Mucosa of rectum (tissue), 2 donors: ENCODE data around the gene CD81.
"Not testable (repeated sequence)": the region's sequence is repeated elsewhere in the genome, so short reads cannot be mapped to it uniquely, and the experiment has no call there.

Source experiments
- H3K27ac ChIP-seq, 2 donors: one replicate each; pipeline ENCODE4 v1.7.0; 2013; ENCODE audit warnings: inconsistent platforms in 2 of 2, low read depth in 2 of 2, low read length in 2 of 2
- H3K27me3 ChIP-seq, 2 donors: one replicate each; pipeline ENCODE4 v1.7.0; 2013; ENCODE audit warnings: low read length in 2 of 2; ENCODE audit not compliant: control insufficient read depth in 2 of 2, insufficient read depth in 2 of 2
- H3K36me3 ChIP-seq, 2 donors: one replicate each; pipeline ENCODE4 v1.7.0; 2013; ENCODE audit warnings: low read length in 2 of 2; ENCODE audit not compliant: control insufficient read depth in 2 of 2, insufficient read depth in 2 of 2
- H3K4me1 ChIP-seq, 2 donors: one replicate each; pipeline ENCODE4 v1.7.0; 2013; ENCODE audit warnings: low read length in 2 of 2, mild to moderate bottlenecking in 1 of 2; ENCODE audit not compliant: control insufficient read depth in 2 of 2, insufficient read depth in 2 of 2
- H3K4me3 ChIP-seq, 2 donors: one replicate each; pipeline ENCODE4 v1.7.0; 2013; ENCODE audit warnings: low read length in 2 of 2
- H3K9ac ChIP-seq, 2 donors: one replicate each; pipeline ENCODE4 v1.7.0; 2013; ENCODE audit warnings: low read length in 2 of 2, low read depth in 1 of 2, mild to moderate bottlenecking in 1 of 2
- H3K9me3 ChIP-seq, 2 donors: one replicate each; pipeline ENCODE4 v1.7.0; 2013; ENCODE audit warnings: low read length in 2 of 2; ENCODE audit not compliant: control insufficient read depth in 2 of 2
- donor health status: healthy.
- donor health status: Normal muscosa, but diverticular disease.

The CD81 gene

DNA sequence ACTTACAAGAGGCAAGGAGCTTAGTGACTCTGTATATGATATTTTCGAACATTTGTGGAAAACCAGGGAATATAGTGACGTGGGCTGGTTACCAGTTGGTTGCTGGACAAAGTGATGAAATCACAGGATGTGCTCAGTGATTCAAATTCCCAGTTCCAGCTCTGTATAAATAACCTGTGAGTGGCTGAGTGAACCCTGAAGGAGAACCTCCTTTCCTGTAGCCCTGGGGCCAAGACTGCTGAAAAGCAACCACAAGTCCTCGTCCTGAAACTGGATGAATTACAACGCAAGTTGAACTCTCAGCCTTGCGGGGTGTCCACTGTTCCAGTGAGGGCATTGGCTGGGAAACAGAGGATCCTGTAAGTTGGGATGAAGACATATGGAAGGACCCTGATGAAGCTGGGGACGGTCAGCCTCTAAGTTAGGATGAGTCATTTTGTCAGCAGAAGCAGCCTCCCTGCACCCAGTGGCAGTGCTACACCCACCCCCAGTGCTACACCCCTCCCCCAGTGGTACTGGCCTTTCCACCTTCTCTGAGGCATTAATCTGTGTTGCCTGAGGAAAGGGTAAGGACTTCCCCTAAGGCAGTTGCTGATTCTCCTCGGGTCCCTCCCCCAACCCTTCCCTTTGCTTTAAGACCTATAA is 22.0 kb upstream of the CD81 start:
- no peak overlapping the region for H3K9ac ChIP-seq
- no peaks in the 10 kb centered on the region for H3K9me3 ChIP-seq
- H3K4me1 ChIP-seq, result no peaks in the 10 kb centered on the region
- H3K4me3 ChIP-seq, result no peak overlapping the region
- H3K27ac ChIP-seq, result no peak overlapping the region
- no peaks in the 10 kb centered on the region for H3K36me3 ChIP-seq
- H3K27me3 ChIP-seq, result no peaks in the 10 kb centered on the region

DNA sequence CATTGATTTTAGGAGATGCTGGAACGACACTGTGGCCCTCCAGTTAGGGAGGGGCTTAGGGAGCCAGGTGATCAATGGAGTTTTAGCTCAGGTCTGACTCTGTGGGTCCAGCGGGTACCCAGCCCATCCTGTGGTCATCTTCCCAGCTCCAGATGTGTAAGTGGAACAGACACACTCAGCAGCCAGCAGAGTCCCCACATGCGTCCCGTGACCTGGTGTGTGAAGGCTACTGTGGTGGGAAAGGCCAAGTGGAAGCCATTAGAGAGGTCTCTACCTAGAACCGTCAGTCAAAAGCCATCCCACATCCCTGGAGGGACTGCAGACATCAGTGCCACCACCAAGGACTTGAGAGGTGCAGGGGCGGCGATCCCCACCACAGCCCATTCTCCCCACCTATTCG is 19.9 kb upstream of the CD81 start:
- no peaks in the 10 kb centered on the region for H3K9me3 ChIP-seq
- H3K4me1 ChIP-seq, result no peaks in the 10 kb centered on the region
- no peaks in the 10 kb centered on the region for H3K27me3 ChIP-seq
- H3K4me3 ChIP-seq, result no peak overlapping the region
- H3K27ac ChIP-seq, result no peak overlapping the region
- H3K36me3 ChIP-seq, result no peaks in the 10 kb centered on the region
- H3K9ac ChIP-seq, result no peak overlapping the region

DNA sequence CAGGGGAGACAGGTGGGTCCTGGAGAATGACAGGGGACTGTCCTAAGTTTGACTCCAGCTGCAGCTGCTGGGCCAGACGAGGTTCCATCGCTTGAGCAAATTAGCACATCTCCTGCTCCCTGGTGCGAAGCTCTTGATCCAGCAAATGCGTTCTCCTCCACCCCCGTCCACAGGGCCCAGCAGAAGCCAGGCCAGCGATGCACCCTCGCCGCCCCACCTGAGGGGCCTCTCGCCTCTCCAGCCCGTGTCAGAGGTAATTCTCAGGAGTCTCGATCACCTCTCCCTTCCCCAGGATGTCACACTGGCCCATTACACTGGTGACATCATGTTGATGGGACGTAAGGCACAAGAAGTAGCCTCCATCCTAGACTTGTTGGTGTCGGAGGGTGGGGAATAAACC is 19.5 kb upstream of the CD81 start:
- not testable (repeated sequence) for H3K27ac ChIP-seq, H3K4me3 ChIP-seq, H3K9me3 ChIP-seq, H3K9ac ChIP-seq, H3K4me1 ChIP-seq, H3K36me3 ChIP-seq, H3K27me3 ChIP-seq

DNA sequence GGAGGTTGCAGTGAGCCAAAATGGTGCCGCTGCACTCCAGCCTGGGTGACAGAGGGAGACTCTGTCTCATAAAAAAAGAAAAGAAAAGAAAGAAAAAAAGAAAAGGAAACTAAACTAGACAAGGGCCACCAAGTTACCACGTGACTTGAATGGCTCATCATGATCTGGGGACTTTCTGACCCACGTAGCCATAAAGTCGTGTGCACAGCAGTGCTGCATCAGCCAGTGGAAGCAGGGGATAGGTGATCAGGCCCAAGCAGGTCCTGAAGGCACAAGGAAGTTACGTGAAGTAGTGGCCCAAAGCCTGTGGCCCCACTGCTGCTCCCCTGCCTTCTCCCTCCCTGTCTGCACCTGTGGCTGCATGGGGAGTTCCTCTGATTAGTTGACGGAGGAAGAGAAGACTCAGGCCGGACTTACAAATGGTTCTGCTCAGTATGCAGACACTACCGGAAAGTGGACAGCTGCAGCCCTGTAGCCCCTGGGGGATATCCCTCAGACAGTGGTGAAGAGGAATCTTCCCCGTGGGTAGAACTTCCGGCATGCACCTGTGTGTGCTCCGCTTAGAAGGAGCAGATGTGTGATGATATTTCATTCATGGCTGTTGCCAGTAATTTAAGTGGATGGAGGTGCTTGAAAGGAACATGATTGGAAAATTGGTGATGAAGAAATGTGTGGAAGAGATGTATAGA is 18.2 kb upstream of the CD81 start:
- no peaks in the 10 kb centered on the region for H3K9me3 ChIP-seq
- no peaks in the 10 kb centered on the region for H3K27me3 ChIP-seq
- H3K4me1 ChIP-seq, result no peaks in the 10 kb centered on the region
- H3K27ac ChIP-seq, result no peak overlapping the region
- H3K36me3 ChIP-seq, result no peaks in the 10 kb centered on the region
- no peak overlapping the region for H3K9ac ChIP-seq
- no peak overlapping the region for H3K4me3 ChIP-seq

DNA sequence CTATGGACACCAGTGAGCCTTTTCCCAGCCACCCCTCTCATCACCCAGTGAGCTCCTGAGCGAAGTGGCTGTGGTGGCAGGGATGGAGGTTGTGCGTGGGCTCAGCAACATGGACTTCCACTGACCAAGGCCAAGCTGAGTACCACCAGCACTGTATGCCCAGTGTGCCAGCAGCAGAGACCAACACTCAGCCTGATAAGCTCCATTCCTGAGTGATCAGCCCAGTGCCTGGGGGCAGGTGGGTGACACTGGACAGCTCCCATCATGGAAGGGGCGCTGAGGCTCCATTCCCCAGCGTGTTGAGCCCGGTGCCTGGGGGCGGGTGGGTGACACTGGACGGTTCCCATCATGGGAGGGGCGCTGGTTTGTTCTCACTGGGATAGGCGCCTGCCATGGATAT is 17.6 kb upstream of the CD81 start:
- Histone ChIP-seq H3K27me3 (no peaks in the 10 kb centered on the region), H3K4me3 (no peak overlapping the region), H3K27ac (no peak overlapping the region), H3K9ac (no peak overlapping the region), H3K4me1 (no peaks in the 10 kb centered on the region), H3K9me3 (no peaks in the 10 kb centered on the region), H3K36me3 (no peaks in the 10 kb centered on the region)

DNA sequence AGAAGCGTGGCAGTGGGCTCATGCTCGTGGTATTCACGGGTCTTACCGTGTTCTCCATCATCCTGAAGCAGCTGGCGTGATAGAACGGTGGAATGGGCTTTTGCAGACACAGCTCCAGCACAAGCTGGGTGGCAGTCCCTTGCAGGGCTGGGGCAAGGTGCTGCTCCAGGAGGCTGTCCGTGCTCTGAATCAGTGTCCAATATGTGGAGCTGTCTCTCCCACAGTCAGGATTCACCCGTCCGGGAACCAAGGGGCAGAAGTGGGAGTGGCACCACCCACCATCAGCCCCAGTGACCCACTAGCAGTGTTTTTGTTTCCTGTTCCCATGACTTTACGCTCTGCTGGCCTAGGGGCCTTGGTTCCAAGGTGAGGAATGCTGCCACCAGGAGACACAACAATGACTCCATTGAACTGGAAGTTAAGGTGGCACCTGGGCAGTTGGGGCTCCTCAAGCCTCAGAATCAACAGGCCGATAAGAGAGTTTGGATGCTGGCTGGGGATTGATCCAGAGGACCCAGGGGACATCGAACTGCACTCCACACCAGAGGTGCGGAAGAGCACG is 16.9 kb upstream of the CD81 start:
- Histone ChIP-seq H3K9me3 (no peaks in the 10 kb centered on the region), H3K4me3 (no peak overlapping the region), H3K9ac (no peak overlapping the region), H3K4me1 (no peaks in the 10 kb centered on the region), H3K36me3 (no peaks in the 10 kb centered on the region), H3K27ac (no peak overlapping the region), H3K27me3 (no peaks in the 10 kb centered on the region)

DNA sequence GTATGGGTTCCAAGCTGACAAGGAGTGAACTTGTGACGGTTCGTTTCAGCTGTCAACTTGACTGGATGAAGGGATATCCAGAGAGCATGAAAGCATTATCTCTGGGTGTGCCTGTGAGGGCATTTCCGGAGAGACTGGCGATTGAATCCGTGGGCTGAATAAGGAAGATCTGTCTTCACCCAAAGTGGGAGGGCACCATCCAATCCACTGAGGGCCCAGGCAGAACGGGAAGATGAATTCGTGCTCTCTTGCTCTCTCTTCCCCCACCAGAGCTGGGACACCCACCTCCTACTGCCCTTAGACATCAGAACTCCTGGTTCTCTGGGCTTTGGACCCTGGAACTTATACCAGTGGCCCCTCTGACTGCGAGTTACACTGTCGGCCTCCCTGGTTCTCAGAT is 15.5 kb upstream of the CD81 start:
- no peak overlapping the region for H3K27ac ChIP-seq

DNA sequence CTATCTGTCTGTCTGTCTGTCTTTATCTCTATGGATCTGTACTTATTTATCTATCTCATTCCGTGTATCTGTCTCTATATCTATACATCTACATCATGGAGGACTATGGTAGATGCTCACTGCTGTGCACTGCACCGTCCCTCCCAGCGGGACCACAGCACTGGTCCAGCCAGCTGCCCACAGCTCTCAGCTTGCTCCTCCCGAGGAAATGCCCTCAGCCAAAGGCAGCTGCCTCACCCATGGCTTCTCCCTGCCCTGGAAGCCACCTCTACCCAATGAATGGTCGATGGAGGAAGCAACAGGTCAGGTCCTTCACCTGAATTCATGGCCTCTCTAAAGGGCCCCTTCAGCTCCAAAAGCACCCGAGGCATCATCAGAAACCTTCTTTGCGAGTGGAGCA is 14.7 kb upstream of the CD81 start:
- no peaks in the 10 kb centered on the region for H3K27me3 ChIP-seq
- H3K9me3 ChIP-seq, result no peaks in the 10 kb centered on the region
- no peaks in the 10 kb centered on the region for H3K4me1 ChIP-seq
- H3K27ac ChIP-seq, result no peak overlapping the region
- H3K36me3 ChIP-seq, result no peaks in the 10 kb centered on the region
- no peak overlapping the region for H3K4me3 ChIP-seq
- H3K9ac ChIP-seq, result no peak overlapping the region

More for the DNA sequence above, 15.5 kb upstream of the CD81 start:
- Histone ChIP-seq H3K9me3 (no peaks in the 10 kb centered on the region), H3K9ac (no peak overlapping the region), H3K4me1 (no peaks in the 10 kb centered on the region), H3K36me3 (no peaks in the 10 kb centered on the region), H3K27me3 (no peaks in the 10 kb centered on the region), H3K4me3 (no peak overlapping the region)

DNA sequence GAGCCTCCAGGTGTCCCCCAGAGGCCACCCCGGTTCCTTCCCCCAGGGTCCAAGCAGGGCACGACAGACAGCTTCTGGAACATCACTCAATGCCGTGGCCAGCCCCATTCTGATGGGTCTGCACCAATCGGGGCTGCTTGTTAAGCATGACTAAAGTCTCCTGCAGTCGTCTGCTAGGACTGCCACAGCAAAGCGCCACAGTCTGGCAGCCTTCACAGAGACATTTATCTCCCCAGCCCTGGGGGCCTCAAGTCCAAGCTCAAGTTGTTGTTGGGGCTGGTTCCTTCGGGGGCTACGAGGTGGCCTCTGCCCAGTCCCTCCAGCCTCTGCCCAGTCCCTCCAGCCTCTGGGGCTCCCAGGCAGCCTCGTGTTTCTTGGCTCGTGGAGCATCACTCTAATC is 14.0 kb upstream of the CD81 start:
- no peaks in the 10 kb centered on the region for H3K4me1 ChIP-seq
- no peak overlapping the region for H3K9ac ChIP-seq

DNA sequence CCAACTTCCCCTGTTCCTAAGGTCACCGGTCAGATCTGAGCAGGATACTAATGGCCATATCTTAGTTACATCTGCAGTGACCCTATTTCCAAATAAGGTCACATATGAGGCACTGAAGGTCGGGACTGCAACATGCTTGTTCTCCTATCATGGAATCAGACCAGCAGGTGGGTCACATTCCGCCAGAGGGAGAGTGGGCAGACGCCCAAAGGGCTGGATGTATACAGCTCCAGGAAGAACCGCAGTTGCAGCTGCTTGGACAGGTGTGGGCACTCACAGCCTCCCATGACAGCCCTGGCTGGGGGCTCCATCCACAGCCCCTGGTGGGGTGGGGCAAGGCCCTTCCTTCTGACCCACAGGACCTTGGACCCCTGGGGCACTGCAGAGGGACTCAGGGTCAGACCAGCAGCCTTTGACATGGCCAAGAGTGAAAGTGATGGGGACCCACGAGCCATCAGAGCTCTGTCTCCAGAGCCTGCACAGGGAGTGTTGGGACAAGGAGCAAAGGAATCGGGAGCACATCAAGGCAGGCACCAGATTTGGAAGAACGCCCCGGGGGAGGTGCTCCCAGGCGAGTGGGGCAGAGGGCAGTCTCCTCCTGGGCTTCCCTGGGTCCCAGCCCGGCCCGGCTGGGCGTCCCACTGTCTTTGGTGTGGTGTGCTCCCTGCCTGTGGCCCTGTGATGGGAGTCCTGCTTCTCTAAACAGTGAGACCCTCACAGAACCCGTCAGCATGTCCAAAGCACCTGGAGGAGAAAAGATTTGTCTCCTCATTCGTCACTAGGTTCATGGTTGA is 13.3 kb upstream of the CD81 start:
- Histone ChIP-seq H3K4me1 (no peaks in the 10 kb centered on the region), H3K9ac (no peak overlapping the region), H3K27ac (no peak overlapping the region), H3K27me3 (no peaks in the 10 kb centered on the region), H3K9me3 (no peaks in the 10 kb centered on the region), H3K4me3 (no peak overlapping the region), H3K36me3 (no peaks in the 10 kb centered on the region)

More for the DNA sequence above, 14.0 kb upstream of the CD81 start:
- Histone ChIP-seq H3K27ac (no peak overlapping the region), H3K36me3 (no peaks in the 10 kb centered on the region), H3K27me3 (no peaks in the 10 kb centered on the region), H3K9me3 (no peaks in the 10 kb centered on the region), H3K4me3 (no peak overlapping the region)
